ENCODE results near the gene CYB5D1.

- TF ChIP-seq POLR2AphosphoS5 (IDR thresholded peaks at IDR 0.05; ENCODE audit: insufficient read depth in 1 of 2, low read depth in 1 of 2) (no peak), CTCF (IDR thresholded peaks at IDR 0.05) (no peak), POLR2A (IDR thresholded peaks at IDR 0.05) (no peak)
Observed at GRCh38 chr17:7809086-7809790, 48.6 kb upstream of the CYB5D1 start.

All from vagina (tissue), 2 donors.